IMR-90 (cell line): ENCODE measurements around the gene SUPT3H. TPM values are rescaled to one million over a fixed set of nuclear protein-coding genes. Genes with fewer than 3 reads are reported as not detected.
"Not testable (repeated sequence)": the region's sequence is repeated elsewhere in the genome, so short reads cannot be mapped to it uniquely, and the experiment has no call there.

Source experiments
- ATAC-seq: fragments of 200-7000 bp; cut with Tn5 transposase; 2 replicates; pipeline ENCODE4 v1.9.1; 2020; ENCODE audit warnings: low read depth, mild to moderate bottlenecking, moderate library complexity
- BruUV-seq: library from RNA; stranded (reverse); fragments of 400-500 nt; replicated peaks from 2 replicates; lab custom pipeline; 2021; lab: Mats Ljungman, UMichigan
- CTCF ChIA-PET: fragments of 300-600 bp; formaldehyde crosslinking; extraction: SDS; loops from one replicate; lab custom pipeline; 2021; ENCODE audit warnings: antibody characterized with exemption; lab: Yijun Ruan, JAX
- POLR2A ChIA-PET: fragments of 300-600 bp; sonication (Branson Sonifier 250); formaldehyde crosslinking; loops from one replicate; lab custom pipeline; 2022; ENCODE audit warnings: antibody characterized with exemption; ENCODE audit not compliant: unreplicated experiment; lab: Charles Lee
- DNase-seq: peaks from one replicate; pipeline ENCODE4 v3.0.0; 2013
- H2AFZ ChIP-seq: replicated peaks from 2 replicates; pipeline ENCODE3; 2013; ENCODE audit warnings: low read length, mild to moderate bottlenecking; ENCODE audit not compliant: poor library complexity
- H2AK5ac ChIP-seq: 2 replicates; pipeline ENCODE4 v1.6.1; 2013; ENCODE audit warnings: low read depth, low read length, inconsistent platforms
- H2AK9ac ChIP-seq: replicated peaks from 2 replicates; pipeline ENCODE3; 2013; ENCODE audit warnings: mild to moderate bottlenecking, low read depth, low read length, moderate library complexity; ENCODE audit not compliant: poor library complexity
- H2BK120ac ChIP-seq: 2 replicates; pipeline ENCODE4 v1.6.1; 2013; ENCODE audit warnings: low read depth, low read length, inconsistent platforms
- H2BK15ac ChIP-seq: 3 replicates; pipeline ENCODE4 v1.6.1; 2013; ENCODE audit warnings: low read depth, low read length, inconsistent platforms
- H2BK20ac ChIP-seq: 2 replicates; pipeline ENCODE4 v1.6.1; 2013; ENCODE audit warnings: low read depth, mild to moderate bottlenecking, inconsistent platforms, low read length, moderate library complexity
- H2BK5ac ChIP-seq: 2 replicates; pipeline ENCODE4 v1.6.1; 2013; ENCODE audit warnings: mild to moderate bottlenecking, low read depth, low read length, inconsistent platforms; ENCODE audit not compliant: poor library complexity, severe bottlenecking
- H3K14ac ChIP-seq: replicated peaks from 2 replicates; pipeline ENCODE4 v1.6.1; 2013; ENCODE audit warnings: low read depth, low read length, inconsistent platforms
- H3K18ac ChIP-seq: 2 replicates; pipeline ENCODE4 v1.6.1; 2013; ENCODE audit warnings: low read depth, low read length, control low read depth
- H3K23ac ChIP-seq: 2 replicates; pipeline ENCODE4 v1.6.1; 2013; ENCODE audit warnings: low read depth, low read length, inconsistent platforms
- H3K27ac ChIP-seq: 2 replicates; pipeline ENCODE4 v1.5.1; 2013; ENCODE audit warnings: mild to moderate bottlenecking, control low read depth, low read length; ENCODE audit not compliant: insufficient read depth
- H3K27me3 ChIP-seq: 2 replicates; pipeline ENCODE4 v1.6.1; 2013; ENCODE audit warnings: low read length; ENCODE audit not compliant: control insufficient read depth, insufficient read depth
- H3K36me3 ChIP-seq: 2 replicates; pipeline ENCODE4 v1.6.1; 2013; ENCODE audit warnings: low read length, mixed read lengths; ENCODE audit not compliant: control insufficient read depth, insufficient read depth
- H3K4ac ChIP-seq: 2 replicates; pipeline ENCODE4 v1.6.1; 2013; ENCODE audit warnings: low read depth, low read length, inconsistent platforms
- H3K4me1 ChIP-seq: 2 replicates; pipeline ENCODE4 v1.6.1; 2013; ENCODE audit warnings: low read length, mixed read lengths; ENCODE audit not compliant: control insufficient read depth, insufficient read depth
- H3K4me2 ChIP-seq: 2 replicates; pipeline ENCODE4 v1.6.1; 2013; ENCODE audit warnings: low read depth, mild to moderate bottlenecking, control low read depth, low read length, moderate library complexity
- H3K4me3 ChIP-seq: 2 replicates; pipeline ENCODE4 v1.5.1; 2013; ENCODE audit warnings: low read depth, mild to moderate bottlenecking, control low read depth, low read length, moderate library complexity; ENCODE audit not compliant: insufficient read depth
- H3K56ac ChIP-seq: 2 replicates; pipeline ENCODE4 v1.6.1; 2013; ENCODE audit warnings: low read length, inconsistent platforms; ENCODE audit not compliant: insufficient read depth; ENCODE audit errors: extremely low read depth
- H3K79me1 ChIP-seq, 2 experiments: 2 replicates each; pipeline ENCODE4 v1.6.1; 2013; ENCODE audit warnings: low read length in 2 of 2, inconsistent platforms in 1 of 2, low read depth in 1 of 2
- H3K9ac ChIP-seq: 2 replicates; pipeline ENCODE4 v1.6.1; 2013; ENCODE audit warnings: low read depth, low read length, control low read depth
- H3K9me1 ChIP-seq: 2 replicates; pipeline ENCODE4 v1.6.1; 2013; ENCODE audit warnings: low read length, inconsistent platforms; ENCODE audit not compliant: insufficient read depth
- H3K9me3 ChIP-seq: 2 replicates; pipeline ENCODE4 v1.6.1; 2013; ENCODE audit warnings: low read length; ENCODE audit not compliant: control insufficient read depth, insufficient read depth
- H4K20me1 ChIP-seq: 2 replicates; pipeline ENCODE4 v1.6.1; 2013; ENCODE audit warnings: low read length, inconsistent platforms; ENCODE audit not compliant: insufficient read depth
- H4K5ac ChIP-seq: 2 replicates; pipeline ENCODE4 v1.6.1; 2013; ENCODE audit warnings: mild to moderate bottlenecking, low read depth, low read length, control low read depth
- H4K8ac ChIP-seq, 2 experiments: 2 replicates each; pipeline ENCODE4 v1.6.1; 2013; ENCODE audit warnings: low read depth in 2 of 2, low read length in 2 of 2, control low read depth in 1 of 2, inconsistent platforms in 1 of 2
- H4K91ac ChIP-seq: 2 replicates; pipeline ENCODE4 v1.6.1; 2013; ENCODE audit warnings: low read depth, low read length, inconsistent platforms; ENCODE audit not compliant: insufficient read depth
- WGBS, 2 experiments: methylation state at CpG; one replicate each; pipeline versions ENCODE4 v1.1.5 to v1.1.7; 2013; ENCODE audit warnings: missing lambda C conversion rate in 2 of 2; ENCODE audit not compliant: insufficient read length in 1 of 2; ENCODE audit errors: extremely low coverage in 2 of 2; 5-methylcytosine and 5-hydroxymethylcytosine counted together
- dilution Hi-C: fragments of 300-500 bp; cut with HindIII; formaldehyde crosslinking; loops from one replicate; pipeline ENCODE4 v1.14.3; 2018; ENCODE audit warnings: low sequenced_read_pairs; ENCODE audit not compliant: unreplicated experiment
- in situ Hi-C: fragments of 300-500 bp; cut with MboI; formaldehyde crosslinking; loops from 3 replicates; pipeline ENCODE4 v1.14.3; 2019; ENCODE audit warnings: low sequenced_read_pairs, inconsistent platforms, mixed read lengths
- intact Hi-C: fragments of 100-400 bp; cut with micrococcal nuclease; formaldehyde crosslinking; loops from 2 replicates; pipeline ENCODE4 v1.10.0; 2022
- polyA plus RNA-seq, 3 experiments: library from polyadenylated mRNA; depleted of rRNA; stranded (reverse); fragments of >200 nt; gene quantifications; 2 replicates each; pipeline ENCODE4 v1.2.3, GENCODE V29; 2012; ENCODE audit warnings: low replicate concordance in 1 of 3
- total RNA-seq: library from RNA; depleted of rRNA; stranded (reverse); fragments of >200 nt; gene quantifications from 2 replicates; pipeline ENCODE4 v1.2.3, GENCODE V29; 2012

SUPT3H gene
- total and polyA plus RNA-seq, 2 of the 4 experiments (the other 2 are of a cell fraction): 4.5 to 5.0 TPM

DNA sequence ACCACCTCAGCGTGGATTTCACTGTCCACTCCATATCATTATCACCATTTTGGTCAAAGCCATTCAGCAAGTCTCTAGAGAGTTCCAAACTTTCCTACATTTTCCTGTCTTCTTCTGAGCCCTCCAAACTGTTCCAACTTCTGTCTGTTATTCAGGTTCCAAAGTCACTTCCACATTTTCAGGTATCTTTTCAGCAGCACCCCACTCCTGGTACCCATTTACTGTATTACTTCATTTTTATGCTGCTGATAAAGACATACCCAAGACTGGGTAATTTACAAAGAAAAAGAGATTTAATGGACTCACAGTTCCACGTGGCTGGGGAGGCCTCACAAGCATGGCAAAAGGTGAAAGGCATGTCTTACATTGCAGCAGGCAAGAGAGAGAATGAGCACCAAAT is 512.5 kb downstream of the SUPT3H start:
- H3K4ac ChIP-seq, H2AK5ac ChIP-seq, H3K36me3 ChIP-seq, POLR2A ChIA-PET, H3K9ac ChIP-seq, H2BK5ac ChIP-seq, H3K27ac ChIP-seq, intact Hi-C loops, dilution Hi-C loops, H4K8ac ChIP-seq, H2BK120ac ChIP-seq, CTCF ChIA-PET, H3K14ac ChIP-seq, BruUV-seq, H3K9me3 ChIP-seq, H4K20me1 ChIP-seq, ATAC-seq, H3K4me3 ChIP-seq, in situ Hi-C loops, H4K91ac ChIP-seq, H3K56ac ChIP-seq, H3K23ac ChIP-seq, H3K79me1 ChIP-seq, H2AFZ ChIP-seq, H3K18ac ChIP-seq, H2AK9ac ChIP-seq, H3K4me1 ChIP-seq, H2BK20ac ChIP-seq, H4K5ac ChIP-seq, H2BK15ac ChIP-seq, H3K4me2 ChIP-seq, H3K9me1 ChIP-seq, DNase-seq, H3K27me3 ChIP-seq: not testable (repeated sequence)
- WGBS, 2 experiments: 50% methylated on average over 1 of the region's 2 CpGs; no CpG with 5 or more reads in 1 of the 2 experiments
